Large intestine (tissue), 3 donors: ENCODE data around the gene IL6. TPM values are rescaled to one million over a fixed set of nuclear protein-coding genes. Genes with fewer than 3 reads are reported as not detected.

ENCODE experiments used
- DNase-seq, 2 donors: peaks; one replicate each; pipeline versions ENCODE4 v3.0.0 to v3.0.0-alpha.2; 2013
- H3K27ac ChIP-seq: one replicate; pipeline ENCODE4 v1.5.1; 2013; ENCODE audit warnings: low read length
- H3K27me3 ChIP-seq: 2 replicates; pipeline ENCODE4 v1.6.1; 2013; ENCODE audit warnings: low read length; ENCODE audit not compliant: control insufficient read depth, insufficient read depth
- H3K36me3 ChIP-seq: 2 replicates; pipeline ENCODE4 v1.6.1; 2013; ENCODE audit warnings: low read length; ENCODE audit not compliant: control insufficient read depth, insufficient read depth
- H3K4me1 ChIP-seq: one replicate; pipeline ENCODE4 v1.6.1; 2013; ENCODE audit warnings: low read length; ENCODE audit not compliant: control insufficient read depth, insufficient read depth
- H3K4me3 ChIP-seq: one replicate; pipeline ENCODE4 v1.5.1; 2013; ENCODE audit warnings: low read length
- H3K9me3 ChIP-seq: one replicate; pipeline ENCODE4 v1.6.1; 2013; ENCODE audit warnings: mild to moderate bottlenecking, low read depth, low read length, moderate library complexity; ENCODE audit not compliant: control insufficient read depth
- whole genome bisulfite sequencing: methylation state at CpG from one replicate; pipeline ENCODE4 v1.1.5; 2013; ENCODE audit warnings: low lambda C conversion rate; ENCODE audit not compliant: insufficient coverage; 5-methylcytosine and 5-hydroxymethylcytosine counted together
- polyA plus RNA-seq: library from polyadenylated mRNA; unstranded; fragments of 120-200 nt; gene quantifications from one replicate; pipeline ENCODE4 v1.2.1, GENCODE V29; 2013

Gene IL6
- polyA plus RNA-seq, 1 donor = 2.1 TPM

DNA sequence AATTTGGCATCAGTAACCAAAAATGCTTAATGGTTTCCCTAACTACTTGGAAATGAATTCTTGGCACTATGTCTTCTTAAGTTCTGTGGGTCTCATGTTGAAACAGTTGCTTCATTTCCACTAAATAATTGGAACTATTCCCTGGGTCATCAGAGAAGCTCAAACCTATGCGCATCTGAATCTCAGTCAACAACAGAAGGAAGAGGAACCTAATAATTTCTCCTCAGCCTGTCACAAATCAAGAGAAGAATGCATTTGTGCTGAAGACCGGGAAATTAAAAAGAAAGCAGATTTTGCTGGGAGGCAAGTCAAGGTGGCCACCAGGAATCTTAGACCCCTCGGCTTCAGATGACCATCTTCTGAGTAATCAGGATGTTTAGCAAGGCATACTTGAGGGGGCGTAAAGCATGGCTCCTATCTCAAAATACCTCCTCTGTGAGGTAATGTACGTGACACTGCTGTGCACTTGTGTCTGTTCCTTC lies 54.3 kb downstream of the IL6 start:
- no peak for DNase-seq
- Histone ChIP-seq H3K36me3 (no peaks in the 10 kb centered on the region), H3K4me3 (no peak overlapping the region), H3K4me1 (peaks cover 9% of the 10 kb centered on the region), H3K9me3 (no peaks in the 10 kb centered on the region), H3K27me3 (no peaks in the 10 kb centered on the region), H3K27ac (no peak overlapping the region)
- WGBS = 100% methylated on average over 1 of the region's 5 CpGs

Other genes starting within 250 kb of the IL6 start
- 1.5 TPM for gene STEAP1B, start 227.0 kb upstream of the IL6 start, polyA plus RNA-seq
- gene TOMM7, start 95.6 kb downstream of the IL6 start, polyA plus RNA-seq = 536 TPM